GM04504 (cell line): Measurements from ENCODE around the gene TFIP11.
A peak's percentile ranks its signal among the peaks of the same experiment; 100 is the strongest.

Source experiments
- DNase-seq: peaks from one replicate; pipeline ENCODE4 v3.0.0-alpha.2; 2012; ENCODE audit warnings: low read depth

The TFIP11 gene

DNA sequence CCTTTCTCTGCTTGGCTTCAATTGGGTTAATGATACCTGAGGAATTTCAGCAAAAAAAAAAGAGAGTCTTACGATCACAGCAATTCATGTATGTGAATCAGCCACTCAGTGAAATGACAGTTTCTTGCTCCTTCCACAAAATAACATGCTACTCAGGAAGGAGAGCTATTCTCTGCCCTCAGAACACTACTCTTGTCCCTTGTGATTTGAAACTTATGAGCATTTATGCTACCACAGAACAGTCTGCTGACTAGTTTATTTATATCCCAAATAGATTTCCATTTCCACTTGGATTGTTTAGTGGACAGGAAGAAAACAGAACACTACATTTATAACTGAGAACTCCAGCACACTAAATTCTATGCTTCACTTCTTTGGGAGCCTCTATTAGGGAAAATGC lies 8.5 kb downstream of the TFIP11 start:
- DNase-seq, result no peak

DNA sequence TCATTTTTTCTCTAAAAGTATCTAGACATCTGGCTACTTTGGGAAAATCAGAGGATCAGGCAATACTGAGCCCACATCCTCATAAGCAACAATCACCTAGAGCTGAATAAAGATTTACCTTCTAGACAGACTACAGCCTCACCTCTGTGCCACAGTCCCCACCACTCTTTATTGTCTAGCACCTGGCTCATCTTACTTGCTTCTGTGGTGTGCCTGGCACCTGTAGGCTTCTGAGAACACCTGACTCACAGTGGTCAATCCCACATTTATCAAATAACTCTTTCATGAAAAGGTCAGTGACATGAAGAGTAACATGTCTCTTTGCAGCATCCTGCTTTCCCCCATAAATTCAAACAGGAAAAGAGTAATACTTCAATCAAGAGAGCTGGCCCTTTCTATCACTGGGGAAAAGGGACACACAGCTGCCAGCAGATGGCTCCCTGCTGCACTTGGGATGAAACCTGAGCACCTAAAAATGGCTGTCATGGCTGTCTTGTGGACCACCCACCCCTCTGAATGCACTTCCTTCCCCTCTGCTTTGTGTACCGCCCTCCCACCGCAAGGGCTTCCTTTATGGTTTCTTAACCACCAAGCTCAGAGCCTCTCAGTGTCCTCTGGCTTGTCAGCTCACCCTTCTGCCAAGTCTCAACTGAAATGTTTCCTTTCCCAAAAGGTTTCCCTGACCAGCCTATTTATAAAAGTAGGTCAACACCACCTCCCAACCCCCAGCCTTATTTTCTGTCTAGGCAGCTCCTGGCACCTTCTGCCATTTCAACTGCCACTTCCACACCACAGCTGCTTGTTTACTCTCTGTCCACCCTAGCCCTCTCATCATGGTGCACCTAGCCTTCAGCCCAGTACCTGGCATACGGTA lies 9.3 kb downstream of the TFIP11 start:
- no peak for DNase-seq

- no peak for DNase-seq
Measured at GRCh38 chr22:26501996-26502395, 10.3 kb downstream of the TFIP11 start.

DNA sequence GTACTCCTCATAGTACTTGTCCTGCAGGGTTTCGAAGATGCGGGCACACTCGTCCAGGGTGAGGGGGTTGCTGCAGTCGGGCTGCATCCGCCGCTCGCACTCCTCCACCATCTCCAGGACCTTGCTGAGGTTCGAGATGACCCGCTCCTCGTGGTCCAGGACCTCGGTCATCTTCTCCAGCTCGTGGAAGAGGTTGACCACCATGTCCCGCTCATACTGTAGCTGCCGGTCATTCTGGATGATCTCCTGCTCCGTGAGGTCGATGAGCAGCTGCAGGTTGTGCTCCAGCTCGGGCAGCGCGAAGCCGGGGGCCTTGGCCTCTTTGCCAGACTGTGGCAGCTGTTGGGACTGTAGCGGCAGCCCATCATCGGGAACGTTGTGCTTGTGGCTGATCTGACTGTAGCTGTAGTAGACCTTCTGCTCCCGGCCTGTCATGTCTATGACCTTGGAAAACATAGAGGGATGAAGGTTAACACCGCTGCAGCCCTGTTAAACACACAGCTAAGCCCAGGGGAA lies 13.0 kb downstream of the TFIP11 start:
- no peak for DNase-seq

- DNase-seq, result no peak
Measured at GRCh38 chr22:26496456-26496855, 15.8 kb downstream of the TFIP11 start.

- no peak for DNase-seq
Measured at GRCh38 chr22:26494506-26494905, 17.8 kb downstream of the TFIP11 start.

GRCh38 chr22:26492220-26492619 lies 20.1 kb downstream of the TFIP11 start:
- DNase-seq, result no peak

DNA sequence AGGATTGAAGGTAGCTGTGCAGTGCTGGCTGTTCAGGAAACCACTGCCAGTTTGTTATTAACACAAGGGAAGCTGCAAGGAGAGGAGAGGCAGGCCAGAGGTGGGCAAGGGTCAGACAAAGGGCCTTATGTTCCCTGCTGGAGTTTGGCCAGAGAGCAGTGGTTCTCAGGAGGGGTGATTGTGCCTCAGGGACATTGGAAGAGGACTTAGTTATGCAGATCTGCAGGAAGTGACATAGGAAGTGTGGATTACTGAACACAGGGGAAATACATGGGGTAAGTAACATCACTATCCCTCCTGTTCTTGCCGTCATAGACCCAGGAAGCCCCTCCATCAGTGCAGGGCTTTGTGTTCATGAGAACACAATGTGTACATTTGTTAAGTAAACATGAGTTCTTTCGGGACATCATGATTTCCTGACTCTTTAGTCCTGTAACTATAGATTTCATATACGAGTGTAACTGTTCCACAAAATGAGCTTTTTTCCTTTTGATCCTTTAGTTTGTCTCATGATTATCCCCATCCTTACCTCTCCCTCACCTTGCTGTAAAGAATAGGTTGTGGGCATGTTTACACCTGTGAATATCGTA lies 22.7 kb downstream of the TFIP11 start:
- no peak for DNase-seq

- no peak for DNase-seq
Measured at GRCh38 chr22:26487996-26488395, 24.3 kb downstream of the TFIP11 start.

GRCh38 chr22:26486394-26486793 lies 25.9 kb downstream of the TFIP11 start:
- no peak for DNase-seq

GRCh38 chr22:26485806-26486390 lies 26.4 kb downstream of the TFIP11 start:
- DNase-seq, result no peak

- DNase-seq, result no peak
Measured at GRCh38 chr22:26485013-26485412, 27.3 kb downstream of the TFIP11 start.

- DNase-seq, result no peak
Measured at GRCh38 chr22:26484360-26484706, 27.9 kb downstream of the TFIP11 start.

DNA sequence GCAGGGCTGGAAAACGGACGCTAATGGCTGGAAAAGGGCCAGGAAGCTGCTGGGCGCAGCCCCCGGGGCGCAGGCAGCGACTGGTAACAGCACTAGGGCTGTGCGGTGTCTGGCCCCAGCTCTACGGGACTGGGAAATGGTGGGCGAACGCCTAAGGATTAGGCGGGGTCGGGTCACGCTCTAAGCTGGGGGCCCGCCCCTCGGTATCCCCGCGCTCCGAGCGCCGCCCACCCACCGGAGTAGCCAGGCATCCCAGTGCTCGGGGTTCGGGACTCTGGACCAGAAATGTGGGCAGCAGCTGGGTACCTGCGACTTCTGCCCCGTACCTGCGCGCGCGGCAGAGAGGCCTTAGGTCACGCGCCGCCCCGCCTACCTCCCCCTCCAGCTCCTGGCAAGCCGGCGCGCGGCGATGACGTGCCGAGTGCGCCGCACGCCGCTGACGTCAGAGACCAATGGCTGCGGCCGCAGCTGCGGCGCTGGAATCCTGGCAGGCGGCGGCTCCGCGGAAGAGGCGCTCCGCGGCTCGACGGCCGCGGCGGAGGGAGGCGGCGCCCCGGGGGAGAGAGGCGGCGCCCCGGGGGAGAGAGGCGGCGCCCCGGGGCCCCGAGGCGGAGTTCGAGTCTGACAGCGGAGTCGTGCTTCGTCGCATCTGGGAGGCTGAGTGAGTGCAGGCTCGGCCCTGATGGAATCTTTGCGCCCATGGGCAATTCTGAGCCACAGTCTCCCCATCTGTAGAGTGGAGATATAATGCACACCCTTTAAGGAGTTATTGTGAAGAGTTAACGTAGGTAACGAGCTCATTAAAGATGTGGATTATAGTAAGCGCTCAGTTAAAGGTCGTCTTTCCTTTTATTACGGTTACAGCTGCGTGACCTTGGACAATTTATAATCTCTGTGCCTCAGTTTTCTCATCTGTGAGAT lies 28.6 kb downstream of the TFIP11 start, which contains the start of the genes HPS4 and SRRD:
HPS4 (minus strand) TSS at position 345 of the 921 bp plus-strand sequence. CDS start 2,021 bp downstream, outside the sequence.
SRRD (plus strand) TSS at position 439 of the 921 bp plus-strand sequence; CDS start at position 453, 14 bp downstream.
- peak; percentile 76 for DNase-seq

GRCh38 chr22:26483043-26483438 lies 29.2 kb downstream of the TFIP11 start:
- DNase-seq, result no peak

- no peak for DNase-seq
Measured at GRCh38 chr22:26482161-26482560, 30.1 kb downstream of the TFIP11 start.

- no peak for DNase-seq
Measured at GRCh38 chr22:26481694-26482093, 30.6 kb downstream of the TFIP11 start.

DNA sequence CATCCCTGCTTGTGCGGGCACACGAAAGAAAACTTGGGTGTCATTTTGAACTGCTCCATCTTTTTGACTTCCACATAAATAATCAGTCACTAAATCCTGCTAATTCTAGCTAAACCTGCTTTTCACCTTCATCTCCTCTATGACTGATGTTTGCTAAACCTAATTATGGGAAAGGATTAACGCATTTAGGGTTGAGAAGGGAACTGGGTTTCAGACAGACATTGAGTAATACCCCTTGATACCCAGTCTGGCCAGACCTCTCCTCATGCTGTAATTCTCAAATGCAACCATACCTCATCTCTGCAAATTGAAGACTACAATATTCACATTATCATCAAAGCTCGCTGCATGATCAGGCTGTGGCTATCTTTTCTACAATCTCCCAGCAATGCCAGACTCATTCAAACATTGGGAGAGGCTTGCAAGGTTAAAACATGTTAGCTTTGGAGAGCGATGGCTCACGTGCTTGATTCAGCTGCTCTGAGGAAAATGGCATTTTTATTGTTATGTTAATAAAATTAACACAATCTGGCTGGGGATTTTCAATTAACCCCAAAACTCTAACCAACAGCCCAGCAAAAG lies 31.1 kb downstream of the TFIP11 start:
- DNase-seq, result no peak

- no peak for DNase-seq
Measured at GRCh38 chr22:26480611-26480932, 31.7 kb downstream of the TFIP11 start.

- no peak for DNase-seq
Measured at GRCh38 chr22:26479792-26480610, 32.3 kb downstream of the TFIP11 start.
